Occipital lobe (tissue), 2 donors: ENCODE results near the gene SEMA4C. TPM values are rescaled to one million over a fixed set of nuclear protein-coding genes. Genes with fewer than 3 reads are reported as not detected.

ENCODE experiments used
- DNase-seq: peaks from one replicate; lab custom pipeline; 2025; lab: John Stamatoyannopoulos, UW
- total RNA-seq: library from RNA; depleted of rRNA; stranded (reverse); fragments of >200 nt; gene quantifications from one replicate; pipeline ENCODE4 v1.2.3, GENCODE V29; 2014

The SEMA4C gene
- 54.9 TPM for total RNA-seq

DNA sequence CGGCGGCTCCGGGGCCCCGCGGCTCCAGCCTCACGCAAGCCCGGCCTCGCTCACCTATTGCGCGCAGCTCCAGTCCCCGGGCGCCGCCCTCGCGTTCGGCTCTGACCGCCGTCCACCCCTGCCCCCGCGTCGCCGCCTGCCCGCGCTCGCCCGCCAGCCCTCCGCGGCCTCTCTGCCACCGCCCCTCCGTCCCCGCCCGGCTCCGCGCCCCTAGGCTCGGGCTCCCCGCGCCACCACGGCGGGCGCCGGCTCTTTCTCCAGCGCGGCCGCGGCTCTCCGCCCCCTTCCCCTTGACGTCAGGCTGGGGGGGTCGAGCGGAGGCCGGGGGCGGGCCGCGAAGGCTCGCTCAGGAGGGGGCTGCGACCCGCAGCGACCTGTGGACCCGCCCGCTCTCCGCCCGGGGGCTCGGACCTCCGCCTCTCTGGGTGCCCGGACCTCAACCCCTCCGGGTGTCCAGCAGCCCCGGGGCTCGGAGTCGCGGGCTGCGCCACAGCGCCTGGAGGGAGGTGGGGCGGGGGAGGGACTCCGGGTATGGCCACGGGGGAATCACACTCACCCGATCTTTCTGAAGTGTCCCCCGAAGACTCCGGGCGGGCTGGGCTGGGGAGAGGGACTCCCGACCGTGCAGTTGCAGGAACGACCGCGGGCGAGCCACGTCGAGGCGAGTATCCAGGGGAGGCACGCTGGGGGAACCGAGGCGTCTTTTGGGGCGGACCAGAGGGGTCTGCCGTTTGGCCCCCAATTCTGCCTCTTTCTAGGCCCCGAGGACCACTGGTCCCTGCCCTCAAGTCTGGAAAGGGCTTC is at the start of gene SEMA4C:
SEMA4C (minus strand) TSS at position 259 of the 804 bp plus-strand sequence. CDS start 2,194 bp downstream, outside the sequence.
- DNase-seq: peak; percentile 66

- DNase-seq: no peak
These were observed 49.1 kb upstream of the SEMA4C start for GRCh38 chr2:96918754-96919550.

- DNase-seq: no peak
These were observed 48.3 kb upstream of the SEMA4C start for GRCh38 chr2:96918092-96918753.

- no peak for DNase-seq
These were observed 47.0 kb upstream of the SEMA4C start for GRCh38 chr2:96916646-96917543.

- DNase-seq: no peak
These were observed 46.3 kb upstream of the SEMA4C start for GRCh38 chr2:96916156-96916630.

- DNase-seq: no peak
These were observed 44.5 kb upstream of the SEMA4C start for GRCh38 chr2:96914332-96914731.

GRCh38 chr2:96913398-96914202 is 43.7 kb upstream of the SEMA4C start:
- no peak for DNase-seq

DNA sequence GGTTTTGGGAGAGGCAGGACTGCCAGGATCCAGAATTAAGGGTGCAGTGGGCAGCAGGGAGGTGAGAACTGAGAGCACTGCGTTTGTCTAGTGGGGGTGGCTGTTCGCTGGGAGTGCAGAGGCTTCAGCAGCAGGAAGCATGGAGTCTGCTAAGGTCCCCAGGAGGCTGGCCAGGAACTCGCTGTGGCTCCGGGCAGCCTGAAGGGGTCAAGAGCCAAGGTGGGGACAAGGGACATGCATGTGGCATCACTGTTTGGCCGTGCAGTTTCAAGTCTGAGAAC is 43.2 kb upstream of the SEMA4C start:
- no peak for DNase-seq

DNA sequence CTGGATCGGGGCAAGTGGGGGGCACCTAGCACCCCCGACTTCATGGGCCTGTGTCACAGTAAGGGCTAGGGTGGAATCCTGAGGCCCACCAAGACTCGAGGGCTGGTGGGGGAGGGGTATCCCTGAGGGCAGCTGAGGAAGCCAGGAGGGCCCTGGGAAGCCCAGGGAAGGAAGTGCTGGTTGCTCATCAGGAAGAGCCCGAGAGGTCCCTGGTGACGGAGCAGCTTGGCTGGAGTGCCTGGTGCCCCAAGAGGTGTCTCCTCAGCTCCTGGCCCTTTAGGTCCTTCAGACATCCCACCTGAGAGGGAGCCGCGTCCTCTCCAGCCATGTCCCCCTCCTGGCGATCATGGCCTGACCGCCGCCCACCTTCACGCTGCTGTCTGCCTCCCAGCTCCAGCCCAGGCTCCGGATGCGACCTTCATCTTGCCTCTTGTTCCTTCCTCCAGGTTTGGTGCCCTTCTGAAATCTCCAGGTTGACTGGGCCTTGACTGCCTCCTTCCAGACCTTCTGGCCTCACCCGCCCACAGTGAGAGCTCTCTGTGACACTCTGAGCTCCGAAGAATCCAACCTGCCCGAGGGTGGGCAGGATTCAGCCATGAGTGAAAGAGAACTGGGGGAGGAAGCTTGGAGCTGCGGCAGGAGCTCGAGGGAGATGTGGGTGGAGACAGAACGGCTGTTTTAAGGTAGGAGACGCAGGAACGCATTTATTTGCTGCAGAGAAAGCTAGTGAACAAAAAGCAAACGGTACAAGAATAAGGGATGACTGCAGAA is 42.7 kb upstream of the SEMA4C start:
- DNase-seq: no peak

DNA sequence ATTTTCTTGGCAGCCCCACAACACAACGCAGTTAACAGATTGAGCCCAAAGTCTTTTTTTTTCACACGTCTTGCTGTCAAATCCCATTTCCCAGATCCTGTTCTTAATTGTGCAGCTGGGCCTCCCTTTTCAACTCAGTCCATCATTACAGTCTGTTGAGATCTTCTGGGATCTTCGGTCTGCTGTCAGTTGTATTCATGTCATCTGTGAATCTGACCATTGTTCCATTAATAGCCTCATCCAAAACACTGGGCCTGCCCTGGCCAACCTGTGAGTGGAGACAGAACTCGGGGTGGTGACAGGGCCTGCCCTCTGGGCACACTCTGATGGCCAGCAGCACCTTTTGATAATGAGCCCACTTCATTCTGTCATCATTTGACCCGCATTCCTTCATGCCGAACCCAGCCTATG is 39.7 kb upstream of the SEMA4C start:
- DNase-seq: no peak

DNA sequence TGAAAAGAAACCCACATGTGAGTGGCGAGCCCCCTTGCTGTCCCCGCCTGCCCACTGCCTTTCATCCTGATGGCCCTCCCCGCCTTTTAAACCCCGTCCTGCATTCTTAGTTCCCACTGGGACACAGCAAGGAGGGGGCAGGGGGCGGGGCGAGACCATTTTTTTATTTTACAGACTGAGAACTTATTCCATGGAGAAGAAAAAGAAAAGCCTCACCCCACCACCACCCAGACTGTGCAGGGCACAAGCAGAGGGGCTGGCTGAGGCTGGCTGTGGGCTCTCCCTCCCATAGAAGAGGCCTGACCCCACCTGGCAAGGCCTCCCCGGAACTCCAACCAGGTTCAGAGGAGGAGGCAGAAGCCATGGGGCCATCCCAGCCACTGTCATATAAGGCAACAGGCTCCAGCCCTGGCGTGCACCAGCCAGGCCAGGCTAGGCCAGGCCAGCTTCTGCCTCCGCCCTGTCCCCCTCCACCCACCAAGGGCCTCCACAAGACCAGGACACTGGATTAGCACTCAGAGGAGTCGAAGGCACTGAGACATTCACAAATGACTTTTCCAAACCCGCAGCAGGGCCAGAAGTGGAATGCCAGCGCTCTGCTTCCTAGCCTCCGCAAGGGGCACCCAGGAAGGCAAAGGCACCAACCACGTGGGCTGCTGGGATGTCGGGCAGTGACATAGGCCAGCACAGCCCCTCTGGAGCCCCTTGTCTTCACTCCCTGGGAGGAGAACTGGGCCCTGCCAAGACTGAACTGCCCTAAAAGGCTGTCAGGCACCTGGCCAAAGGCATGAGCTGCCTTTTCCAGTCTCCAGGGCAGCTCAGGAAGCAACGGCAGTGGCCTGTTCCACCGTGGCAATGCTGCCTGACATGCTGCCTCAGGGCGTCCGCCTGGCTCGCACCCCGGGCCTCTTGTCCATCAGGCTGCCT is 37.5 kb upstream of the SEMA4C start:
- DNase-seq: no peak

- no peak for DNase-seq
These were observed 36.8 kb upstream of the SEMA4C start for GRCh38 chr2:96906729-96907114.

GRCh38 chr2:96903815-96904214 is 33.9 kb upstream of the SEMA4C start:
- no peak for DNase-seq

DNA sequence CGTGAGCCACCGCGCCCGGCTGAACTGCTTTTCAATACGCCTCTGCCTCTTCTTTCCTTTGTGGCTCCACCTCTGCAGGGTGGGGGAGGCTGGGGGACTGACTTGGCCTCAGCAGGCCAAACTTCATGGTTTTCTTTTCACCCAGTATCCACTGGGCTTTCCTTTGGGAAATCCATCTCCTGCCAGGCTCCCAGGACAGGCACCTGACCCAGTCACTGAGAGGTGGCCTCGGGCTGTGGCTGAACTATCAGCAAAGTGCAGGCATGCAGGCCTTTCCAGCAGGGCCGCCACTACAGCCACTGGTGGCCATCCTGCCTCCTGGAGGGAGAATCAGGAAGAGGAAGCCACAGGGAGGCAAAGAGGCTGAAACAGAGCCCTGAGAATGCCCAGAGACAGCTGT is 33.4 kb upstream of the SEMA4C start:
- DNase-seq: no peak

DNA sequence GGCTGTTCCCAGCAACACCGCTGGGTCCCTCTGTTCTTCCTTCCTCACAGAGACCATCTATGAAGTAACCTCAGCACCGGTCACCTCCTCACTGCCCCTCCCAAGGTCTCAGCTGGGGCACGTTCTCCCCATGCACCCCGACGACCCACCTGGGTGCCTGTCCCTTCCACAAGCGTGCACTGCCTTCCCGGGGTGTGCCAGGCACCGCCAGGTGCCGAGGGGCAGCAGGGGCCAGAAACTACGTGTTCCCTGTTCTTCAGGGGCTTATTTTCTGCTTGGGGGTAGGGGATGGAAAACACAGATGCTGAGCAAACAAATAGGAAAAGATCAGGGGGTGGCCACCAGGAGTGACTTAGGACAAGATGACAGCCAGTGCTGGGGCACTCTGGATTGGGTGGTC is 30.4 kb upstream of the SEMA4C start:
- DNase-seq: no peak

GRCh38 chr2:96899413-96899741 is 29.5 kb upstream of the SEMA4C start:
- no peak for DNase-seq

DNA sequence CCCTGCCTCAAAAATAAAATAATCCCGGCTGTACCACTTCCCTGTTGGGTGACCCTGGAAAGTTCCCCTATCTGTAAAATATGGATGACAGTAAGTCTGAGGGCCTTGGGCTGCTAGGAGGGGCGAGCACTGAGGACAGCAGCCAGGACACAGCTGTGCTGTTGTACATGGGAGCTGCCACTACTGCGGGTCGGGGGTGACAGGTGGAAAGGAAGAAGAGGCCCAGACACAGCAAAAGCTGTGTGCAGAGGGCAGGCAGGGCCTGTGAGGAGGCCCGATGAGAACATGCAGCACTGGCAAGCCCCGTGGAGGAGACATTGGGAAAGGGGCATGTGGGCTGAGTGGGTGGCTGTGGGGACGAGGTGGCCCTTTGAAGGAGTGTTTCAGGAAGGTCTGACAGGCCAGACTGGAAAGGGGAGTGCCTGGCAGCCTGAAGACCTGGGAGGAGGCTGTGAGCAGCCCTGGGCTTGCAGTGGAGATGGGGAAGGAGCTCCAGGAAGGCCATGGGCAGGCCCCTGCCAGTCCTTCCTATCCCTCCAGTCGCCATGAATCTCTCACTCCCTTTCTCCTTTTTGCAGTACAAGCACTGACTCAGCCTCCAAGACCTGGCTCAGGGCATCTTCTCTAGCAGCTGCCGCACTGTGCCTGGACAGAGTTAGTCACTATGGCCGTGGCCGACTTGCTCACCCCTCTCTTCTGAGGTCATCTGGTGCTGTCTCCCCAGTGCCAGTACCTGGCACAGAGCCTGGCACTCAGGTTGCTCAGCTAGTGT is 28.9 kb upstream of the SEMA4C start:
- no peak for DNase-seq

DNA sequence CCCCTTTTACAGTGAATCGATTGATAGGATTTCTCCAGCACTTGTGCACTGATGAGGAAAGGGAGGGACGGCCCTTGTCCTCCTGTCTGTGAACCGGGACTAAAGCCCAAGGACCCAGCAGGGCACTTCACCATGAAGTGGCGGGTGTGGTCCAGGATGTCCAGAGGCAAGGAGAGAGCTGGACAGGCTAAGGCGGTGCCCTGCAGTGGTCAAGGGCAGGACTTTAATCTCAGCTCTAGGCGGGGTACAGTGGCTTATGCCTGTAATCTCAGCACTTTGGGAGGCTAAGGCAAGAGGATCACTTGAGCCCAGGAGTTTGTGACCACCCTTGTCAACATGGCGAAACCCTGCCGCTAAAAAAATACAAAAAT is 28.2 kb upstream of the SEMA4C start:
- DNase-seq: no peak
